Esophagus muscularis mucosa (tissue), 4 donors: ENCODE results near the gene FGF12.

Experiments
- EP300 ChIP-seq: sonication (generic); formaldehyde crosslinking; IDR thresholded peaks from one replicate; pipeline ENCODE4 v1.6.1; 2017; ENCODE audit warnings: antibody characterized with exemption
- POLR2A ChIP-seq: fragments of 450-650 bp; IDR thresholded peaks from one replicate; pipeline ENCODE4 v1.6.1; 2017; ENCODE audit warnings: antibody characterized with exemption, moderate library complexity, mild to moderate bottlenecking, low read depth
- POLR2AphosphoS5 ChIP-seq, 2 donors: sonication (generic); formaldehyde crosslinking; IDR thresholded peaks; one replicate each; pipeline ENCODE4 v1.6.1; 2017; ENCODE audit warnings: antibody characterized with exemption in 2 of 2
- TF ChIP-seq, protein P1 (sequence below), 3 experiments: fragments of 200-600 bp in 2 of 3; fragments of 450-650 bp in 1 of 3; sonication (generic) in 2 of 3; IDR thresholded peaks; one replicate each; pipeline ENCODE4 v1.5.1; 2017 to 2019; ENCODE audit warnings: antibody characterized with exemption in 3 of 3, mild to moderate bottlenecking in 2 of 3, moderate library complexity in 1 of 3

GRCh38 chr3:192258721-192259120, 468.6 kb downstream of the FGF12 start:
- TF ChIP-seq EP300 (no peak), POLR2AphosphoS5 (IDR thresholded peaks at IDR 0.05) (no peak), POLR2A (no peak)
- TF ChIP-seq, protein P1, sequence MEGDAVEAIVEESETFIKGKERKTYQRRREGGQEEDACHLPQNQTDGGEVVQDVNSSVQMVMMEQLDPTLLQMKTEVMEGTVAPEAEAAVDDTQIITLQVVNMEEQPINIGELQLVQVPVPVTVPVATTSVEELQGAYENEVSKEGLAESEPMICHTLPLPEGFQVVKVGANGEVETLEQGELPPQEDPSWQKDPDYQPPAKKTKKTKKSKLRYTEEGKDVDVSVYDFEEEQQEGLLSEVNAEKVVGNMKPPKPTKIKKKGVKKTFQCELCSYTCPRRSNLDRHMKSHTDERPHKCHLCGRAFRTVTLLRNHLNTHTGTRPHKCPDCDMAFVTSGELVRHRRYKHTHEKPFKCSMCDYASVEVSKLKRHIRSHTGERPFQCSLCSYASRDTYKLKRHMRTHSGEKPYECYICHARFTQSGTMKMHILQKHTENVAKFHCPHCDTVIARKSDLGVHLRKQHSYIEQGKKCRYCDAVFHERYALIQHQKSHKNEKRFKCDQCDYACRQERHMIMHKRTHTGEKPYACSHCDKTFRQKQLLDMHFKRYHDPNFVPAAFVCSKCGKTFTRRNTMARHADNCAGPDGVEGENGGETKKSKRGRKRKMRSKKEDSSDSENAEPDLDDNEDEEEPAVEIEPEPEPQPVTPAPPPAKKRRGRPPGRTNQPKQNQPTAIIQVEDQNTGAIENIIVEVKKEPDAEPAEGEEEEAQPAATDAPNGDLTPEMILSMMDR (IDR thresholded peaks at IDR 0.05): no peak
